HEK293 (cell line): ENCODE measurements around the gene CEACAM6.
"Not testable (repeated sequence)": the region's sequence is repeated elsewhere in the genome, so short reads cannot be mapped to it uniquely, and the experiment has no call there.

Source experiments
- CTCF ChIP-seq: fragments of 450-650 bp; formaldehyde crosslinking; IDR thresholded peaks from 2 replicates; pipeline ENCODE4 v1.5.1; 2016; ENCODE audit warnings: missing biosample characterization, missing genetic modification characterization
- SP7 ChIP-seq: fragments of 450-650 bp; formaldehyde crosslinking; IDR thresholded peaks from 2 replicates; pipeline ENCODE4 v1.5.1; 2016; ENCODE audit warnings: missing biosample characterization, missing genetic modification characterization
- ZNF324 ChIP-seq: fragments of 450-650 bp; formaldehyde crosslinking; IDR thresholded peaks from 2 replicates; pipeline ENCODE4 v1.5.1; 2016; ENCODE audit warnings: missing biosample characterization, missing genetic modification characterization
- ZNF560 ChIP-seq: fragments of 450-650 bp; formaldehyde crosslinking; IDR thresholded peaks from 2 replicates; pipeline ENCODE4 v1.5.1; 2017; ENCODE audit warnings: missing biosample characterization, missing genetic modification characterization, borderline replicate concordance

GRCh38 chr19:41789053-41789452 lies 33.7 kb downstream of the CEACAM6 start:
- not testable (repeated sequence) for TF ChIP-seq ZNF560, ZNF324, SP7, CTCF (tag by site-specific recombination)
